NCI-H2196 treated with DMSO at 0.1 percent for 48 hours (cell line): ENCODE measurements around the gene ESRRA.
"Not testable (repeated sequence)": the region's sequence is repeated elsewhere in the genome, so short reads cannot be mapped to it uniquely, and the experiment has no call there.

Experiments used
- DNase-seq: peaks from one replicate; lab custom pipeline; 2025; ENCODE audit not compliant: unreplicated experiment; lab: John Stamatoyannopoulos, UW

ESRRA gene

DNA sequence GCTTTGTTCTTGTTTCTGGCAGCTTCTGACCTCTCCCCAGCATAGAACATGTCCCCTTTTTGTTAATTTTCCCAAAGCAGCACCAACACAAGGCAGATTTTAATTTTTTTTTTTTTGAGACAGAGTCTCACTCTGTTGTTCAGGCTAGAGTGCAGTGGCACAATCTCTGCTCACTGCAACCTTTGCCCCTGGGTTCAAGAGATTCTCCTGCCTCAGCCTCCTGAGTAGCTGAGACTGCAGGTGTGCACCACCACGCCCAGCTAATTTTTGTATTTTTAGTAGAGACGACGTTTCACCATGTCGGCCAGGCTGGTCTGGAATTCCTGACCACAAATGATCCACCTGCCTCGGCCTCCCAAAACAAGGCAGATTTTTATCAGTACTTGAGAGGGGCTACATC, 2.5 kb downstream of the ESRRA start:
- DNase-seq, result not testable (repeated sequence)

DNA sequence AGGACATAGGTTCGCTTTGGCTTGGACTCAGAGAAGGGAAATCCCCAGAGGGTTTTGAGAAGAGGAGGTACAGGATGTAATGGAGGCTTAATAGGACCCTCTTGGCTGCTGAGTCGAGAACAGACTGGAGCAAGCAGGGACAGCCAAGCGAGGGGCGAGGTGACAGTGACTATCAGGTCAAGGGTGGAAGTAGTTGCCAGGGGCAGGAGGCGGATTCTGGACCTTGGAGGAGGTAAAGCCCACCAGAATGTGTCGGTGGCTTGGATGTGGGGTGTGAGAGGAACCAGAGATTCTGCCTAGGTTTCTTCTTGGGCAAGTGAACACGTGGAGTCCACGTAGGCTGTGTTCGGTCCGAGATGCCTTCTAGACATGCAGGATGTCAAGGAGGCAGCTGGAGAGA, 7.6 kb downstream of the ESRRA start:
- DNase-seq, result no peak

DNA sequence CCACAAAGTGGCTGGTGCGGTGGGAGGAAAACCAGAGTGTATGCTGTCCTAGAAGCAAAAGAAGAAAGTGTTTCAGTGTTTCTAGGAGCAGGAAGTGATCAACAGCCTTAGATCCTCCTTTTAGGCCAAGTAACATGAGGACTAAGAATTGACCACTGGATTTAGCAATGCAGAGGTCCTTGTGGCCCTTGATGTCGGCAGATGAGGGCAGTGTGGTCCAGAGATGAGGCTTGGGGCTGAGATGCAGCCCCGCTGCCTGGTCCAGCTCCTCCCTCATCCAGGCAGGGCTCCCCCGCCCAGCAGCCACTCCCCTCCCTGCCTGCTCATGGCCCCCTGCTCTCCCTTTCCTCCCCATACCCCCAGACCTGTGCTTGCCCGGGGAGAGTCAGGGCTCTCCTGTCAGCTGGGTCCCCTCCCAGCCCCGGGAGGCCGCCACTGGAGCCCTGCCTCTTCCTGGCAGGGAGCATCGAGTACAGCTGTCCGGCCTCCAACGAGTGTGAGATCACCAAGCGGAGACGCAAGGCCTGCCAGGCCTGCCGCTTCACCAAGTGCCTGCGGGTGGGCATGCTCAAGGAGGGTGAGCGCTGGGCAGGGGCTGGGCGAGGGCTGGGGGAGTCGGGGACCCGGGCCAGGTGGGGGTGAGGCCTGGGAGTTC, 8.3 kb downstream of the ESRRA start:
- DNase-seq, result no peak

DNA sequence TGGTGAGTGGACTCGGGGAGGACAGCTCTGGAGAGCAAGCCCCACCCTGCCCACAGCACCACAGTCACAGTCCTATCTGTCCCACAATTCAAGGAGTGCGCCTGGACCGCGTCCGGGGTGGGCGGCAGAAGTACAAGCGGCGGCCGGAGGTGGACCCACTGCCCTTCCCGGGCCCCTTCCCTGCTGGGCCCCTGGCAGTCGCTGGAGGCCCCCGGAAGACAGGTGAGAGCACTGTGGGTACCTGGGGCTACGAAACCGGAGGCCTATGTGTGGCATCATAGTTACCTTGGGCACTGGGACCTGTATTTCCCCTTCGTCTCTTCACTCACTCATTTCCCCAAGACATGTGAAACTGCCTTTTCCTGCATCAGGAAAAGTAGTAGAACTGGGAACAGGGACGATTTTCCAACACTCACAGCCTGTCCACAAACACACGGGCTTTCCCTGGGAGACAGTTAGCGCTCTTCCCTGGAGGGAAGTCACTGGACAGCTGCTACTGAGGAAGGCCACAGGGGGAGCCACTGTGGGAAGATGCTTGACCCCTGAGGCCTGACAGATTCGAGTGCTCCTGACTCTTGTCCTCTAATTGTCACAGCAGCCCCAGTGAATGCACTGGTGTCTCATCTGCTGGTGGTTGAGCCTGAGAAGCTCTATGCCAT, 9.0 kb downstream of the ESRRA start:
- no peak for DNase-seq

DNA sequence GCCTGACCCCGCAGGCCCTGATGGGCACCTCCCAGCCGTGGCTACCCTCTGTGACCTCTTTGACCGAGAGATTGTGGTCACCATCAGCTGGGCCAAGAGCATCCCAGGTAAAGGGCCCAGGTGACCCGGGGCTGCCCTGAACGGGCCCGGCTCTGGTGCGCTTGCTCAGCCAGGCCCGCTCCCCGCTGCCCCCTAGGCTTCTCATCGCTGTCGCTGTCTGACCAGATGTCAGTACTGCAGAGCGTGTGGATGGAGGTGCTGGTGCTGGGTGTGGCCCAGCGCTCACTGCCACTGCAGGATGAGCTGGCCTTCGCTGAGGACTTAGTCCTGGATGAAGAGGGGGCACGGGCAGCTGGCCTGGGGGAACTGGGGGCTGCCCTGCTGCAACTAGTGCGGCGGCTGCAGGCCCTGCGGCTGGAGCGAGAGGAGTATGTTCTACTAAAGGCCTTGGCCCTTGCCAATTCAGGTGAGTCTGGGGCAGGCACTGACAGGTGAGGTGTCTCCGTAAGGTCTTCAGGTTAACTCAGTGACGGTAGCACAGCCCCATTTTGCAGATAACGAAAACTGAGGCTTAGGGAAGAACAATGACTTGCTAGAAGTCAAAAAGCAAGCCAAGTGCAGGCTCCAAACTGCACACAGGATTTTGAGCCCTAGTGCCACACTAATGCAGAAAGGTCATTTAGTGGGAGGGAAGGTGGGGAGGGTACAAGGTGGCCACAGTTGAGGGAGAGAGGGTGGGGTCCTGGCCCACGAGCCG, 9.7 kb downstream of the ESRRA start:
- no peak for DNase-seq

DNA sequence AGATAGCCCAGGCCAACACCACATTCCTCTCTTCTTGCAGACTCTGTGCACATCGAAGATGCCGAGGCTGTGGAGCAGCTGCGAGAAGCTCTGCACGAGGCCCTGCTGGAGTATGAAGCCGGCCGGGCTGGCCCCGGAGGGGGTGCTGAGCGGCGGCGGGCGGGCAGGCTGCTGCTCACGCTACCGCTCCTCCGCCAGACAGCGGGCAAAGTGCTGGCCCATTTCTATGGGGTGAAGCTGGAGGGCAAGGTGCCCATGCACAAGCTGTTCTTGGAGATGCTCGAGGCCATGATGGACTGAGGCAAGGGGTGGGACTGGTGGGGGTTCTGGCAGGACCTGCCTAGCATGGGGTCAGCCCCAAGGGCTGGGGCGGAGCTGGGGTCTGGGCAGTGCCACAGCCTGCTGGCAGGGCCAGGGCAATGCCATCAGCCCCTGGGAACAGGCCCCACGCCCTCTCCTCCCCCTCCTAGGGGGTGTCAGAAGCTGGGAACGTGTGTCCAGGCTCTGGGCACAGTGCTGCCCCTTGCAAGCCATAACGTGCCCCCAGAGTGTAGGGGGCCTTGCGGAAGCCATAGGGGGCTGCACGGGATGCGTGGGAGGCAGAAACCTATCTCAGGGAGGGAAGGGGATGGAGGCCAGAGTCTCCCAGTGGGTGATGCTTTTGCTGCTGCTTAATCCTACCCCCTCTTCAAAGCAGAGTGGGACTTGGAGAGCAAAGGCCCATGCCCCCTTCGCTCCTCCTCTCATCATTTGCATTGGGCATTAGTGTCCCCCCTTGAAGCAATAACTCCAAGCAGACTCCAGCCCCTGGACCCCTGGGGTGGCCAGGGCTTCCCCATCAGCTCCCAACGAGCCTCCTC, 10.6 kb downstream of the ESRRA start:
- DNase-seq, result not testable (repeated sequence)

DNA sequence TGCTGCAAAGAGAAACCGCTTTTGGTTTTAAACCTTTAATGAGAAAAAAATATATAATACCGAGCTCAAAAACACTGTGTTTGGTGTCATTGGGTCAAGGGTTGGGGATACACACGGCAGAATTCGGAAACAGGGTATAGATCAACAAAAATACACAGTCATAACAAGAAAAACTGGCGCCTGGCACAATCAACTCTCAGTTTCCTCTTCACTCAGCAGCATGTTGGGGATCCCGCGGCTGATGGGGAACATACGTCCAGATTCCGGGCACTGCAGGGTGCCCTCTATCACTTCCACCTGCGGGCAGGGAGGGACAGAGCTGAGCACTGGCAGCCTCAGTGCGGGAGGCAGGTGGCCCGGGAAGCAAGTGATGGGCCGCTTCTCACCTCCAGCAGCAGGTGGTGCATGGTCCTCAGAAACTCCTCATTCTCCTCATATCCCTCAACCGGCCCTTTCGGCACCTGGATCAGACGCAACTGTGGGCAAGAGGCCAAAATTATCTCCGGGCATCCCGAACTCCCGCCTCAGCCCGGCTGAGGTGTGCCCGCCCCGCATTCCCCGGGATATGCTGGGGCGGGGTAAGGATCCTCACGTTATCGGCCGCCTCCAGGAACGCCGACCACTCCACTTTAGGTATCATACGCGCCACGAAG, 11.5 kb downstream of the ESRRA start:
- peak; percentile 49 for DNase-seq

DNA sequence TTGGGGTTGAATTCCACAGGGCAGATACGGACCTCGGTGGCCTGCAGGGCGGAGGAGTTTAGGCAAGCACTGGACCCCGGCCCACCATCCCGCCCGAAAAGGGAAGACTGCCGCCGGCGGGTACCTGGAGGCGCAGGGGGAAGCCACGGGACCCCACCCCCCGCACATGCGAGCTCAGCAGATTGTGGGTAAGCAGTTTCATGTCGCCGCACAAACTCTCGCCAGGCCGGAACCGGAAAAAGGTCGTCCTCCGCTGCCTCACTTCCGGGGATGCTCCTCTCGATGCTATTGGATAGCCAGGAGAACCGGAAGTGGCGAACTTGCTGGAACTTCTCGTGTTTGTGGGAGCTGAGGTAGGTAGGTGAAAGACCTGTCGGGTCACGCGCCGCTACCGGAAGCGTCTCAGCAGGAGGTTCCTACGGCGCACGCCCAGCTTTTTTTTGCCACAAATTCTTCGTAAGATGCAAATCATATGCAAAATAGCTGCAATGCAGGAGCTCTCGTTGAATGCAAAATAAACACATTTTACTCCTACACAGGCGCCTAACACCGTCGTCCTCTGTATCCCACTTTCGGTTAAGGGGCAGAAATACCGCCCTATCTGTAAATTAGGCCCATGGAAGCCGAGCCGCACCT, 12.1 kb downstream of the ESRRA start, which contains the start of gene TRMT112:
Gene TRMT112, minus strand, starts transcription at position 235 of the 636 bp plus-strand sequence. Its CDS starts 33 bp downstream, at position 202.
- DNase-seq, result peak; percentile 98

DNA sequence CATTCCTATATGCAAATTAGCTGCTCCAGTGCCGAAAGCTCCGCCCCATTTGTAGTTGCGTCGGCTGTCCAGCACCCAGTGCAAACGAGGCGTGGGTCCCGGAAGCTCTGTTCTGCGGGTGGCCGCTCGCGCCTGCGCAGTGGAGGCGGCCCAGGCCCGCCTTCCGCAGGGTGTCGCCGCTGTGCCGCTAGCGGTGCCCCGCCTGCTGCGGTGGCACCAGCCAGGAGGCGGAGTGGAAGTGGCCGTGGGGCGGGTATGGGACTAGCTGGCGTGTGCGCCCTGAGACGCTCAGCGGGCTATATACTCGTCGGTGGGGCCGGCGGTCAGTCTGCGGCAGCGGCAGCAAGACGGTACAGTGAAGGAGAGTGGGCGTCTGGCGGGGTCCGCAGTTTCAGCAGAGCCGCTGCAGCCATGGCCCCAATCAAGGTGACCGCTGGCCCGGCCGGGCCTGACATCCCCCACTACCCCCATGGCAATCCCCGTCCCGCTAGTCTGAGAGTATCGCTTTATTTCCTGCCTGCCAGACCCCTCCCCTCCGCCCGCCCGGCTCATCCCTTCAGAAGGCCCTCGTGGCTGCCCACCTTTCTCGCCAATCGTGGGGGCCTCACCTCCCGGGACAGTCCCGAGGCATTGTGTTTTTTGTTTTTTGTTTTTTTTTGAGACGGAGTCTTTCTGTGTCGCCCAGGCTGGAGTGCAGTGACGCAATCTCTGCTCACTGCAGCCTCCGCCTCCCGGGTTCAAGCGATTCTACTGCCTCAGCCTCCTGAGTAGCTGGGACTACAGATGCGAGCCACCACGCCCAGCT, 12.8 kb downstream of the ESRRA start, which contains the start of gene PRDX5:
Gene PRDX5, plus strand, starts transcription at position 161 of the 805 bp plus-strand sequence. Its CDS starts 95 bp downstream, at position 256.
- peak; percentile 92 for DNase-seq

DNA sequence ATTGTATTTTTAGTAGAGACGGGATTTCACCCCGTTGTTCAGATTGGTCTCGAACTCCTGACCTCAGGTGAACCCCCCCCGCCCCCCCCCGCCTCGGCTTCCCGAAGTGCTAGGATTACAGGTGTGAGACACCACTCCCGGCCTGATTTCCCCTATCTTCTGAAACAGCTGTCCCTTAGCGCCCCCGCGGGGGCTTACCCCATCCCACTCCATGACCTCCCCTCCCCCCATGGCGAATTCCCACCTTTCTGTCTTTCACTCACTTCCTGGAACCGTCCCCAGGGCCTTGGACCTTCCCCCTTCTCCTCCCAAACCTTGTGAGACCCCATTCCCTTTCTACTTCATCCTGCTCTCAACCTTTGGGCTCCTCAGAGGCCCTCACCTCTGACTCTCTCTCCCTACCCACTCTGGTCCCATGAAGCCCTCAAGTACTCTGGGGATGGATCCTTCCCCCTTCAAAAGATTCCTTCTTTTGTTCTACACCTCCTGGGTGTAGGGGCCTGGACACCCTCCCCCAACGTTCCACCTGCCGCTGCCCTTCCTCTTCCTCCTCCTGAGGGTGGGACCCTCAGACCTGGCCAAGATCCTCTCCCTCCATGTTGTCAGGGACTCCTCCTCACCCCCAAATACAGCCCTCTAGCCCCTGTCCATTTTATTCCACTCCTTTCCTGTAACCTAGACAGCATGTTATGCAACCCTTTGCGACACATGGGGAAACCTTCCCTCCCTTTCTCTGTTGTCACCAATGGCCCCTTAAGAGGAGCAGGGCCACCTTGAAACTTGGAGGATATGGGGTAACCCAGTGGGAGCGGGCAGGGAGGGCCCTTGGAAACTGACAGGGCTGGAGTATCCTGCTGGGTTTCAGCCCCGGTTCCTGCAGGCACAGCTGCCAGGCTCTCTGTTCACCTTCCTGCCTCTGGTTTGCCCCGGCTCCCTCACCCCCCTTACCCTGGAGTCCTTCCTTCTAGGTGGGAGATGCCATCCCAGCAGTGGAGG, 13.7 kb downstream of the ESRRA start:
- DNase-seq, result no peak

DNA sequence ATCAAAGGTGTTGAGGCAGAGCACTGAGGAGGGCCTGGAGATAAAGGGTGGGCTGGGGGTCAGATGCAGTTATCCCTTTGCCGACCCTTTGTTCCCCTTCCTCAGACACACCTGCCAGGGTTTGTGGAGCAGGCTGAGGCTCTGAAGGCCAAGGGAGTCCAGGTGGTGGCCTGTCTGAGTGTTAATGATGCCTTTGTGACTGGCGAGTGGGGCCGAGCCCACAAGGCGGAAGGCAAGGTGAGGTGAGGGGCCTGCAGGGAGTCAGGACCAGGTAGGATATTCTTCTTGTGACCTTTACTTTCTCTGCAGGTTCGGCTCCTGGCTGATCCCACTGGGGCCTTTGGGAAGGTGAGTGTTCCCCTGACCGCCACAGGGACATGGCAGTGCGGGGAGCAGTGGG, 15.2 kb downstream of the ESRRA start:
- DNase-seq, result no peak

DNA sequence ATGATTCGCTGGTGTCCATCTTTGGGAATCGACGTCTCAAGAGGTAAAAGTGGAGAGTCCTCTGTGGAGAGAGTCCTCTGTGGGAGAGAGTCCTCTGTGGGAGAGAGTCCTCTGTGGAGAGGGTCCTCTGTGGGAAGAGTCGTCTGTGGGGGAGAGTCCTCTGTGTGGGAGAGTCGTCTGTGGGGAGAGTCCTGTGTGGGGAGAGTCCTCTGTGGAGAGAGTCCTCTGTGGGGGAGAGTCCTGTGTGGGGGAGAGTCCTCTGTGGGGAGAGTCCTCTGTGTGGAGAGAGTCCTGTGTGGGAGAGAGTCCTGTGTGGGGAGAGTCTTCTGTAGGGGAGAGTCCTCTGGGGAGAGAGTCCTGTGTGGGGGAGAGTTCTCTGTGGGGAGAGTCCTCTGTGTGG, 15.7 kb downstream of the ESRRA start:
- no peak for DNase-seq

DNA sequence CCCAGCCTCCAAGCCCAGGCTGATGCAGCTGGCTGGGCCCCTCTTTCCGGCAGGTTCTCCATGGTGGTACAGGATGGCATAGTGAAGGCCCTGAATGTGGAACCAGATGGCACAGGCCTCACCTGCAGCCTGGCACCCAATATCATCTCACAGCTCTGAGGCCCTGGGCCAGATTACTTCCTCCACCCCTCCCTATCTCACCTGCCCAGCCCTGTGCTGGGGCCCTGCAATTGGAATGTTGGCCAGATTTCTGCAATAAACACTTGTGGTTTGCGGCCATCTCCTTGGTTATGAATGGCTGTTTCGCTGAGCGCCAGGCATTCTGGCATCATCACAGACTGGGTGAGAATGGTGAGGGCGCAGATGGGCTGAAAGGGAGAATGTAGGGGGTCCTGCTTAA, 16.2 kb downstream of the ESRRA start:
- DNase-seq, result peak; percentile 74

DNA sequence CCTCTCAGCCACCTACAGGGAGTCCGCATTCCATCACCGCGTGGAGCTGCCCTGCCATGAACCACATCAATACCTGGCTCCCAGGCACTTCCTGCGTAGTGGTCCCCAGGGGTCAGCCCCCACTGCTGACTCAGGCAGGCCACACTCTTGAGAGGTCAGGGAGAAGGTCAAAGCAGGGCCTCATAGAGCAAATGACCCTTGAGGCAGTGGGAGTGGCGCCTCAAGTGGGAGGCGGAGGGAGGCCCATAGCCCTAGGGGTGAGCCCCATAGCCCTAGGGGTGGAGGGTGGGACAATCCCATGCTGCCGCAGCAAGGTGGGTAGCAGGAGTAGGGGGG, 17.6 kb downstream of the ESRRA start:
- DNase-seq, result no peak

DNA sequence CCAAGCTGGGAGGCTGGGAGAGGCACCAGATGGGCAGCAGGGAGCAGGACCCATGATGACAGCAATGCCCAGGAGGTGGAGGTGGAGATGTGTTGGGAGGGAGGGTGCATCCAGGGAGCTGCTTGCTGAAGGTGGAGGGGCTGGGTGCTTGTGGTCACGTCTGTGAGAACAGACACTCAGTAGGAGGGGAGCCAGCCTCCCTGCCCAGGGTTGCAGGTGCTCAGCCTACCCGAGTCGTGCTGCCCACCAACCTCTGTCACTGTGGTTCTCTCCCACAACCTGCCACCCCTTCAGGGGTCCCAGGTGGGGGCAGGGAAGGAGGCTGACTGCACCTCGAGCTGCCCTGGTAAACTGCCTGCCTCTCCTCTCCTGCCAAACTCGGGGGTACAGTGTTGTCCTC, 18.0 kb downstream of the ESRRA start:
- no peak for DNase-seq

DNA sequence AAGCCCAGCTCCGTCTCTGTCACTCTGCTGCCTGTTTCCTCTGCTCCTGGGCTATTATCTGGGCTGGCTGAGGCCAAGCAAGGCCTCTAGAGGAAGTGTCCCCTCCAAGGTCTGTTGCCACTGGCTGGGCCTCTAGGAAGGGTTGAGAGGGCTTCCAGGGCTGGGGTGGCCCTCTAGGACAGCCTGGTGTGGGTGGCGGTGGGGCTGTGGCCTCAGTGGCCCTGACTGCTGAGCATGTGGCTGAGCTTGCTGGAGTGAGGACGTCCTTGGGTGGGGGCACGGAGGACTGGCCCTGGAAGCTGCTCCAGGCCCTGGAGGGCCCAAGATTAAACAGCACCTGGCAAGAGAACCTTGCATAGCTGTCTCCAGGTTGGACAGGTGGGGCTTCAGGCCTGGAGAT, 18.7 kb downstream of the ESRRA start:
- not testable (repeated sequence) for DNase-seq

DNA sequence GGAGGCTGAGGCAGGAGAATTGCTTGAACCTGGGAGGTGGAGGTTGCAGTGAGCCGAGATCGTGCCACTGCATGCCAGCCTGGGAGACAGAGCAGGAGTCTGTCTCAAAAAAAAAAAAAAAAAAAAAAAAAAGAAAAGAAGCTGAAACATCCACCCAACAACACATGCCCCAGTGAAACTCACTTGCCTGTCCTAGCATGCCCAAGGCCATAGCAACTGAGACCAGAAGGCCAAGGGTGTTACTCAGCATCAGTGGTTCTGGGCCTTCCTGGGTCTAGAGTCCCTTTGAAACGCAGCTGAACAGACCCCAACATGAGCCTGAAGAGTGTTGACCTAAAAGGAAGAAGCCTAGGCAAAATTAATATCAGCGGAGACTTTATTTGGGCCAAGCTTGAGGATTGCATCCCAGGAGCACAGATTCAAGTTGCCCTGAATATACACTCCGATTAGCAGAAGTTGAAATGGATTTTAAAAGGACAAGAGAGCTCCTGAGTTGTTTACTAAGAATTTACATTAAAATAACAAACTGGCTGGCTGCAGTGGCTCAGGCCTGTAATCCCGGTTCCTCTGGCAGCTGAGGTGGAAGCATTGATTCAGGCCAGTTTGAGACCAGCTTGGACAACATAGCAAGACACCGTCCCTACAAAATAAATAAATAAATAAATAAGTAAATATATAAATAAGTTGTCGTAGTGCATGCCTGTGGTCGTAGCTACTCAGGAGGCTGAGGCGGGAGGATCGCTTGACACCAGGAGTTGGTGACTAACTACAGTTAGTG, 19.6 kb downstream of the ESRRA start:
- DNase-seq, result no peak
